GM21447 (cell line): ENCODE results near the gene CACNA1C.
"Not testable (repeated sequence)": the region's sequence is repeated elsewhere in the genome, so short reads cannot be mapped to it uniquely, and the experiment has no call there.

Experiments used
- ATAC-seq: cut with Tn5 transposase; IDR thresholded peaks from one replicate; pipeline ENCODE4 v1.9.1; 2021; ENCODE audit not compliant: unreplicated experiment

The CACNA1C gene

GRCh38 chr12:2677142-2677880 is 624.5 kb downstream of the CACNA1C start:
- ATAC-seq = no peak

- ATAC-seq = no peak
Measured at GRCh38 chr12:2678426-2678825, 625.6 kb downstream of the CACNA1C start.

GRCh38 chr12:2679068-2679815 is 626.5 kb downstream of the CACNA1C start:
- no peak for ATAC-seq

GRCh38 chr12:2679816-2680675 is 627.3 kb downstream of the CACNA1C start:
- ATAC-seq = no peak

- no peak for ATAC-seq
Measured at GRCh38 chr12:2680676-2681039, 627.9 kb downstream of the CACNA1C start.

GRCh38 chr12:2681450-2682205 is 628.8 kb downstream of the CACNA1C start:
- no peak for ATAC-seq

GRCh38 chr12:2682296-2683251 is 629.8 kb downstream of the CACNA1C start:
- ATAC-seq = no peak

- no peak for ATAC-seq
Measured at GRCh38 chr12:2683283-2684025, 630.7 kb downstream of the CACNA1C start.

- ATAC-seq = not testable (repeated sequence)
Measured at GRCh38 chr12:2684026-2684325, 631.2 kb downstream of the CACNA1C start.

- ATAC-seq = not testable (repeated sequence)
Measured at GRCh38 chr12:2685620-2686279, 633.0 kb downstream of the CACNA1C start.

- ATAC-seq = no peak
Measured at GRCh38 chr12:2686280-2686646, 633.5 kb downstream of the CACNA1C start.

GRCh38 chr12:2687058-2687457 is 634.3 kb downstream of the CACNA1C start:
- ATAC-seq = no peak

- ATAC-seq = no peak
Measured at GRCh38 chr12:2687726-2688125, 634.9 kb downstream of the CACNA1C start.

- ATAC-seq = no peak
Measured at GRCh38 chr12:2688381-2688931, 635.7 kb downstream of the CACNA1C start.

GRCh38 chr12:2689393-2689792 is 636.6 kb downstream of the CACNA1C start:
- no peak for ATAC-seq

GRCh38 chr12:2689879-2690278 is 637.1 kb downstream of the CACNA1C start:
- ATAC-seq = no peak

GRCh38 chr12:2690348-2691005 is 637.7 kb downstream of the CACNA1C start:
- no peak for ATAC-seq

- peak; percentile 31 for ATAC-seq
Measured at GRCh38 chr12:2691006-2691344, 638.2 kb downstream of the CACNA1C start.
